ENCODE measurements around the gene PRIMA1. TPM values are rescaled to one million over a fixed set of nuclear protein-coding genes. Genes with fewer than 3 reads are reported as not detected.

Gene PRIMA1
- 1 to 10 TPM; 1.0 to 5.0 (median 1.3) TPM for total RNA-seq

DNA sequence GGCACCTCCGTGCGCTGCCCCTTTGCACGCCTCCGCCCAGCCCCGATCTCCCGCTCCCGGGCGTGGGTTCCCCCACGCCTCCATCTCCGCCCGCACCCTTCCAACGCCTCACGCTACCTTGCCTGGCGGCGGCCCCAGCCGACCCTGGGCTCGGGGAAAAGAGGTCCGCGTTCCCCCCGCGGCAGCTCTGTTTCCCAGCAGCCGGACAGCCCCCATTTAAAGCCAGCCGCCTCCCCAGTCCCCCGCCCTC is at the start of gene PRIMA1:
PRIMA1 (minus strand) TSS at position 193 of the 250 bp plus-strand sequence. CDS start 767 bp downstream, outside the sequence.
- Histone ChIP-seq H3K4me3 (peak within 1 kb of the TSS; percentile 49 to 73 (median 56)), H3K27ac (peak within 1 kb of the TSS; percentile 65 to 89 (median 80)), H3K4me1 (peaks cover 4 to 52% (median 10%) of the 10 kb centered on the region in 3 donors), H3K36me3 (no peaks in the 10 kb centered on the region), H3K9me3 (no peaks in the 10 kb centered on the region), H3K27me3 (peaks cover 0 to 45% (median 0%) of the 10 kb centered on the region in 4 donors)
- DNase-seq: no peak
- TF ChIP-seq POLR2A (IDR thresholded peaks at IDR 0.05) (no peak), CTCF (IDR thresholded peaks at IDR 0.05) (no peak)
- WGBS, 2 donors: 2% methylated on average over 7 of the region's 24 CpGs; no CpG with 5 or more reads in 1 of the 2 donors
- intact Hi-C loops (cut with DNase I): no loop called here

DNA sequence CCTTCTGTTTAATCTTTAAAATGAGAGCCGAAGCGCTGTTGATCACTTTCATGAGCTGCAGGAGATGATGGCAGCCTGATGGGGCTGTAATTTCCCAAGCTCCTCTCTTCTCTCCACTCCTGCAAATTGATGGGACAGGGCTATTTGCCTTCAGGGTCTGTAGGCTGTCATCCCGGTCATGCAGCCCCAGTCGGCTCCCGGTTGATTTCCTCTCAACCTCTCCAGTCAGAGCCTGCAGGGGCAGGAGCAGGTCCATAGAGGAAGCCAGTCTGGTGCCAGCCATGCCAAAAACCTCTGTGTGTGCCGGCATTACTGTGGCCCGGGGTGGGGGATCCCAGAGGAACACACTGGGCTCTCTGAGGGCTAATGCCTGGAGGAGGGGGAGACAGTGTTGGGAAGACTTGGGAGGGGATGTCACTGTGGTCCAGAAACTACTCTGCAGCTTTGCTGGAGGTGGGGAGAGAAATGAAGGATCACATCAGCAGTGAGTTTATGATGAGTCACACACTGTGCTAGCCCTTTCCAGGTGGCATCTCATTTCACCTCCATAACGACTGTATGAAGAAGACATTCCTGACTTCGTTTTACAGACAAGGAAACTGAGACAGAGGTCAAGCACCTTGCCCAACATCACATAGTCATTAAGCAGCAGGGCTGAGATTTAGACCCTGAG is 46.5 kb upstream of the PRIMA1 start:
- Histone ChIP-seq H3K36me3 (no peaks in the 10 kb centered on the region), H3K4me3 (no peak overlapping the region), H3K9me3 (no peaks in the 10 kb centered on the region), H3K27me3 (peaks cover 0 to 16% (median 0%) of the 10 kb centered on the region in 4 donors), H3K27ac (no peak overlapping the region), H3K4me1 (peaks cover 0 to 16% (median 0%) of the 10 kb centered on the region in 3 donors)
- no peak for TF ChIP-seq CTCF (IDR thresholded peaks at IDR 0.05)
- TF ChIP-seq POLR2A (IDR thresholded peaks at IDR 0.05): no peak
- 34 to 57% methylated on average over 4 to 6 of the region's 9 CpGs for WGBS, 2 donors
- no peak for DNase-seq
- intact Hi-C loops (cut with DNase I): no loop called here

- intact Hi-C loops (cut with DNase I): no loop called here
- no peak for DNase-seq
- WGBS, 2 donors: 10% methylated on average over 3 of the region's 3 CpGs; no CpG with 5 or more reads in 1 of the 2 donors
Observed at GRCh38 chr14:93832665-93833064, 44.4 kb upstream of the PRIMA1 start.

GRCh38 chr14:93832081-93832480 is 43.8 kb upstream of the PRIMA1 start:
- WGBS, 2 donors: 49 to 57% methylated on average over 3 of the region's 3 CpGs
- Histone ChIP-seq H3K27ac (no peak overlapping the region), H3K9me3 (no peaks in the 10 kb centered on the region), H3K4me1 (peaks cover 0 to 16% (median 0%) of the 10 kb centered on the region in 3 donors), H3K36me3 (no peaks in the 10 kb centered on the region), H3K4me3 (no peak overlapping the region), H3K27me3 (peaks cover 0 to 9% (median 0%) of the 10 kb centered on the region in 4 donors)
- intact Hi-C loops (cut with DNase I): no loop called here
- no peak for DNase-seq
- TF ChIP-seq POLR2A (IDR thresholded peaks at IDR 0.05) (no peak), CTCF (IDR thresholded peaks at IDR 0.05) (no peak)

More at GRCh38 chr14:93832665-93833064, 44.4 kb upstream of the PRIMA1 start:
- Histone ChIP-seq H3K27ac (no peak overlapping the region), H3K36me3 (no peaks in the 10 kb centered on the region), H3K4me3 (no peak overlapping the region), H3K27me3 (peaks cover 0 to 14% (median 0%) of the 10 kb centered on the region in 4 donors), H3K4me1 (peaks cover 0 to 16% (median 0%) of the 10 kb centered on the region in 3 donors), H3K9me3 (no peaks in the 10 kb centered on the region)
- no peak for TF ChIP-seq CTCF (IDR thresholded peaks at IDR 0.05)
- no peak for TF ChIP-seq POLR2A (IDR thresholded peaks at IDR 0.05)

DNA sequence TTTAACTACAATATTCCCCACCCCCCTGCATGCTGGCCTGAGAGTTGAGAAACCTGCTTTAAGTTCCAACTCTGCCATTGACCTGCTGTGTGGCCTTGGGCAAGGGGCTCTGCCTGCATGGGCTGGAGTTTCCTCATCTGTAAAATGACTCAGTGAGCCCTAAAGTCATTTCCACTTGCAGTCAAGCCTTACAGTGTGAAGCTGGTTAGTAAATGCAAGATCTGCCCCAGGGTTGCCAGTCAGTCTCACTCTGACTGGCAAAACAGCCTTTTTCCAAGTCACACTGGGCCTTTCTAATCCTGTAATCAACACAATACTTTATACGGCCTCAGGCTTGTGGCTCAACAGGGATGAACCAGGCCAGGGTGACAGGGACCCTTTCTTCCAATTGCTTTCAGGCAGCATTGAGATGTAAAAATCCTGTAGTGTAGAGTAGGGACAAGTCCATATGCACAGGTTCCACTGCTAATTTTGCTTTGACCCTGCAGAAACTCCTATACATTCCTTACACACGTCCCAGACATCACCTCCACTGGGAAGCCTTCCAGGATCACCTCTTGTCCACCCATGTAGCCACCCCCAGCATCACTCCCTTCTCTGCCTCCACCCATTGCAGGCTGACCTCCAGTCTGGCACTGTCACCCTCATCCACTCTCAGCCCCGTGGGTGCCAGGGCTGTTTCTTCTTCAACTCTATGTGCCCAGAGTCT is 42.6 kb upstream of the PRIMA1 start:
- no peak for DNase-seq
- Histone ChIP-seq H3K27ac (no peak overlapping the region), H3K9me3 (no peaks in the 10 kb centered on the region), H3K36me3 (no peaks in the 10 kb centered on the region), H3K4me3 (no peak overlapping the region), H3K4me1 (peaks cover 0 to 16% (median 0%) of the 10 kb centered on the region in 3 donors), H3K27me3 (peaks cover 0 to 9% (median 0%) of the 10 kb centered on the region in 4 donors)
- 50 to 58% methylated on average over 3 of the region's 3 CpGs for WGBS, 2 donors
- TF ChIP-seq CTCF (IDR thresholded peaks at IDR 0.05) (no peak), POLR2A (IDR thresholded peaks at IDR 0.05) (no peak)
- intact Hi-C loops (cut with DNase I): no loop called here

Measured in esophagus squamous epithelium (tissue), 5 donors.